ENCODE results near the gene ZNF79. TPM values are rescaled to one million over a fixed set of nuclear protein-coding genes. Genes with fewer than 3 reads are reported as not detected.

Gene ZNF79
- total RNA-seq, 1 experiment from 2014 or later, result 9.3 TPM

GRCh38 chr9:127467621-127468020 lies 43.4 kb downstream of the ZNF79 start:
- no peaks in the 10 kb centered on the region for H3K27me3 Mint-ChIP-seq (ENCODE audit: insufficient read depth, unreplicated experiment)
- H3K36me3 Mint-ChIP-seq (ENCODE audit: insufficient read depth, unreplicated experiment), result peaks cover 35% of the 10 kb centered on the region
- intact Hi-C loops (cut with micrococcal nuclease), result no loop called here
- CTCF ChIA-PET, result interaction anchor here (0.6 to 1.1 kb wide), 2 partner anchors 12 to 1953 kb away, joined by 3 to 5 read pairs; no protein-coding TSS in a partner anchor
- no TSS peak for BruUV-seq (replicated peaks)
- no peaks in the 10 kb centered on the region for H3K9me3 Mint-ChIP-seq (ENCODE audit: unreplicated experiment)
- no peaks in the 10 kb centered on the region for H3K4me1 Mint-ChIP-seq (ENCODE audit: insufficient read depth, unreplicated experiment)
- no peak overlapping the region for H3K4me3 Mint-ChIP-seq (ENCODE audit: unreplicated experiment)
- H3K27ac Mint-ChIP-seq (ENCODE audit: low read depth, unreplicated experiment), result no peak overlapping the region
- DNase-seq (ENCODE audit: unreplicated experiment), result no peak
- TF ChIP-seq, protein P1, sequence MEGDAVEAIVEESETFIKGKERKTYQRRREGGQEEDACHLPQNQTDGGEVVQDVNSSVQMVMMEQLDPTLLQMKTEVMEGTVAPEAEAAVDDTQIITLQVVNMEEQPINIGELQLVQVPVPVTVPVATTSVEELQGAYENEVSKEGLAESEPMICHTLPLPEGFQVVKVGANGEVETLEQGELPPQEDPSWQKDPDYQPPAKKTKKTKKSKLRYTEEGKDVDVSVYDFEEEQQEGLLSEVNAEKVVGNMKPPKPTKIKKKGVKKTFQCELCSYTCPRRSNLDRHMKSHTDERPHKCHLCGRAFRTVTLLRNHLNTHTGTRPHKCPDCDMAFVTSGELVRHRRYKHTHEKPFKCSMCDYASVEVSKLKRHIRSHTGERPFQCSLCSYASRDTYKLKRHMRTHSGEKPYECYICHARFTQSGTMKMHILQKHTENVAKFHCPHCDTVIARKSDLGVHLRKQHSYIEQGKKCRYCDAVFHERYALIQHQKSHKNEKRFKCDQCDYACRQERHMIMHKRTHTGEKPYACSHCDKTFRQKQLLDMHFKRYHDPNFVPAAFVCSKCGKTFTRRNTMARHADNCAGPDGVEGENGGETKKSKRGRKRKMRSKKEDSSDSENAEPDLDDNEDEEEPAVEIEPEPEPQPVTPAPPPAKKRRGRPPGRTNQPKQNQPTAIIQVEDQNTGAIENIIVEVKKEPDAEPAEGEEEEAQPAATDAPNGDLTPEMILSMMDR (IDR thresholded peaks at IDR 0.05; ENCODE audit: unreplicated experiment), result no peak
- POLR2A ChIA-PET, result no interaction called here

DNA sequence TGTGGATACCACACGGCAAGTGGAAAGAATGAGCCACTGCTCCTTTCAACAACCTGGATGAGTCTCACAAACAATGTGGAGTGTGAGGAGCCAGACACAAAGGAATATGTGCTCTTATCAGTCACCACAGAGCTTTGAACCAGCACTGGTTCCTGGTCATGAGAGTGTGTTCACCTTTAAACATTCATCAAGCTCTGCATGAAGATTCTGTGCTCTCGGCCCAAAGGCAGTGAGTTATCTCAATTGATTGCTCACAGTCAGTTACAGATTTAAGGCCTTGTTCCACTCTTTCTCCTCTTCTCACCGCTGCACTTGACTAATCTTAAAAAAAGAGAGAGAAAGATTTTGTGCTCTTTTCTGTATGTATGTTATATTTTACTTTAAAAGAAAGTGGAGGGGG lies 46.5 kb downstream of the ZNF79 start:
- Mint-ChIP-seq H3K4me3 (ENCODE audit: unreplicated experiment) (no peak overlapping the region), H3K36me3 (ENCODE audit: insufficient read depth, unreplicated experiment) (peaks cover 30% of the 10 kb centered on the region), H3K4me1 (ENCODE audit: insufficient read depth, unreplicated experiment) (no peaks in the 10 kb centered on the region), H3K9me3 (ENCODE audit: unreplicated experiment) (no peaks in the 10 kb centered on the region), H3K27me3 (ENCODE audit: insufficient read depth, unreplicated experiment) (no peaks in the 10 kb centered on the region), H3K27ac (ENCODE audit: low read depth, unreplicated experiment) (no peak overlapping the region)
- POLR2A ChIA-PET, result interaction anchor here (0.6 kb wide), 1 partner anchor 25 kb away, joined by 4 read pairs; no protein-coding TSS in a partner anchor
- intact Hi-C loops (cut with micrococcal nuclease), result no loop called here
- no TSS peak for BruUV-seq (replicated peaks)
- CTCF ChIA-PET, result no interaction called here
- DNase-seq (ENCODE audit: unreplicated experiment), result no peak
- TF ChIP-seq, protein P1 (IDR thresholded peaks at IDR 0.05; ENCODE audit: unreplicated experiment), result no peak

- H3K36me3 Mint-ChIP-seq (ENCODE audit: insufficient read depth, unreplicated experiment), result peaks cover 25% of the 10 kb centered on the region
- no TSS peak for BruUV-seq (replicated peaks)
- no peaks in the 10 kb centered on the region for H3K4me1 Mint-ChIP-seq (ENCODE audit: insufficient read depth, unreplicated experiment)
- DNase-seq (ENCODE audit: unreplicated experiment), result no peak
- H3K4me3 Mint-ChIP-seq (ENCODE audit: unreplicated experiment), result no peak overlapping the region
- no peaks in the 10 kb centered on the region for H3K27me3 Mint-ChIP-seq (ENCODE audit: insufficient read depth, unreplicated experiment)
- CTCF ChIA-PET, result interaction anchor here (1.7 kb wide), 1 partner anchor 15 kb away, joined by 5 read pairs; no protein-coding TSS in a partner anchor
- TF ChIP-seq, protein P1 (IDR thresholded peaks at IDR 0.05; ENCODE audit: unreplicated experiment), result no peak
- no peaks in the 10 kb centered on the region for H3K9me3 Mint-ChIP-seq (ENCODE audit: unreplicated experiment)
- intact Hi-C loops (cut with micrococcal nuclease), result no loop called here
- POLR2A ChIA-PET, result interaction anchor here (0.6 kb wide), 1 partner anchor 111 kb away, joined by 4 read pairs; no protein-coding TSS in a partner anchor
- H3K27ac Mint-ChIP-seq (ENCODE audit: low read depth, unreplicated experiment), result no peak overlapping the region
Measured at GRCh38 chr9:127473501-127473900, 49.3 kb downstream of the ZNF79 start.

DNA sequence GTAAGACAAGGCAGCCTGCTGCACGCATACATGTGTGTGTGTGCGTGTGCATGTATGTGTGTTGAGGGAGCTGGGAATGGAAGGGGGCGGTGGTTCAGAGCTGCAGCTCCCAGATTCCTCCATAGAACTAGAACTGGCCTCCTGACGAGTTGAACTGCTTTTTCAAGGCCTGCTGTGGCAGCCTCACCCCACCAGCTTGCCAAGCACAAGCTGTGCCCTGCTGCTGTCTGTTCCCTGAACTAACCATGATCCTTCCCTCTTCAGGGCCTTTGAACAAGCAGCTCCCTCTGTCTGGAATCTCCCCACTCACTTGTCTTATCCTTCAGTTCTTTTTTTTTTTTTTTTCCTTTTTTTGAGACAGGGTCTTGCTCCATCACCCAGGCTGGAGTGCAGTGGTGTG lies 49.8 kb downstream of the ZNF79 start:
- no peaks in the 10 kb centered on the region for H3K9me3 Mint-ChIP-seq (ENCODE audit: unreplicated experiment)
- no peaks in the 10 kb centered on the region for H3K4me1 Mint-ChIP-seq (ENCODE audit: insufficient read depth, unreplicated experiment)
- H3K4me3 Mint-ChIP-seq (ENCODE audit: unreplicated experiment), result no peak overlapping the region
- ChIA-PET POLR2A (interaction anchor here (0.6 kb wide), 1 partner anchor 111 kb away, joined by 4 read pairs; no protein-coding TSS in a partner anchor), CTCF (interaction anchor here (0.6 to 1.7 kb wide), 2 partner anchors 15 to 85 kb away, joined by 3 to 5 read pairs; no protein-coding TSS in a partner anchor)
- no TSS peak for BruUV-seq (replicated peaks)
- no peak overlapping the region for H3K27ac Mint-ChIP-seq (ENCODE audit: low read depth, unreplicated experiment)
- DNase-seq (ENCODE audit: unreplicated experiment), result no peak
- peaks cover 25% of the 10 kb centered on the region for H3K36me3 Mint-ChIP-seq (ENCODE audit: insufficient read depth, unreplicated experiment)
- intact Hi-C loops (cut with micrococcal nuclease), result no loop called here
- TF ChIP-seq, protein P1 (IDR thresholded peaks at IDR 0.05; ENCODE audit: unreplicated experiment), result no peak
- H3K27me3 Mint-ChIP-seq (ENCODE audit: insufficient read depth, unreplicated experiment), result no peaks in the 10 kb centered on the region

Data from MCF 10A (cell line).